ENCODE results near the gene WDR91.

WDR91 gene

DNA sequence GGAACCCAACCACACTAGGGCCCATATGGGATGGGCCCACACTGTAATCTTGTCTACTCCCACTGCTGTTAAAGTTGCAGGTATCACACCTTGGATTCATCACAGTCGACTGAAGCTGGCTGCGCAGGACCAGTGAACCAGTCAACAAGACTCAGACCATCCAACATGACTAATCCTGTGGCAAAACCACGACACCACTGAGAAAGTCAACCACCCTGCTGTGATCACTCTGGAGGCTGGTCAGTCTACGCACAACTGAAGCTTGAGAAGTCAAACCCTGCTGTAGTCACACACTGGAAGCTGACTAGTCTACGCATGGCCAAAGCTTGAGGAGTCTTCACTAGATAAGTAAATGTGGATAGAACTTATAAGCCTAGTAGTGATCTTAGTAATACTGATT, 31.2 kb downstream of the WDR91 start:
- Histone ChIP-seq H3F3A (ENCODE audit: insufficient read depth) (no peaks in the 10 kb centered on the region), H3K79me2 (ENCODE audit: insufficient read depth, low read length) (no peaks in the 10 kb centered on the region), H4K20me1 (ENCODE audit: low read depth, low read length) (no peaks in the 10 kb centered on the region), H3K27ac (ENCODE audit: low read depth, low read length) (no peak overlapping the region), H3K36me3 (ENCODE audit: low read length) (peaks cover 5% of the 10 kb centered on the region; the same call in 1 of the 2 replicates), H3K4me2 (ENCODE audit: low read depth, low read length, poor library complexity, severe bottlenecking) (no peak overlapping the region), H3K9me3 (ENCODE audit: insufficient read depth, low read length) (peaks cover 28% of the 10 kb centered on the region; the same call in 1 of the 2 replicates), H3K9me2 (replicated peaks; ENCODE audit: insufficient read depth, low read length) (no peaks in the 10 kb centered on the region), H3K9ac (ENCODE audit: low read length) (no peak overlapping the region), H3K27me3 (ENCODE audit: low read length) (no peaks in the 10 kb centered on the region), H3K4me3 (ENCODE audit: insufficient read depth, low read length, poor library complexity, severe bottlenecking) (no peak overlapping the region), H2AFZ (ENCODE audit: low read depth, low read length, severe bottlenecking) (no peak overlapping the region)
- TF ChIP-seq, protein P1, sequence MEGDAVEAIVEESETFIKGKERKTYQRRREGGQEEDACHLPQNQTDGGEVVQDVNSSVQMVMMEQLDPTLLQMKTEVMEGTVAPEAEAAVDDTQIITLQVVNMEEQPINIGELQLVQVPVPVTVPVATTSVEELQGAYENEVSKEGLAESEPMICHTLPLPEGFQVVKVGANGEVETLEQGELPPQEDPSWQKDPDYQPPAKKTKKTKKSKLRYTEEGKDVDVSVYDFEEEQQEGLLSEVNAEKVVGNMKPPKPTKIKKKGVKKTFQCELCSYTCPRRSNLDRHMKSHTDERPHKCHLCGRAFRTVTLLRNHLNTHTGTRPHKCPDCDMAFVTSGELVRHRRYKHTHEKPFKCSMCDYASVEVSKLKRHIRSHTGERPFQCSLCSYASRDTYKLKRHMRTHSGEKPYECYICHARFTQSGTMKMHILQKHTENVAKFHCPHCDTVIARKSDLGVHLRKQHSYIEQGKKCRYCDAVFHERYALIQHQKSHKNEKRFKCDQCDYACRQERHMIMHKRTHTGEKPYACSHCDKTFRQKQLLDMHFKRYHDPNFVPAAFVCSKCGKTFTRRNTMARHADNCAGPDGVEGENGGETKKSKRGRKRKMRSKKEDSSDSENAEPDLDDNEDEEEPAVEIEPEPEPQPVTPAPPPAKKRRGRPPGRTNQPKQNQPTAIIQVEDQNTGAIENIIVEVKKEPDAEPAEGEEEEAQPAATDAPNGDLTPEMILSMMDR (IDR thresholded peaks at IDR 0.05; ENCODE audit: insufficient read depth, low read length, poor library complexity, severe bottlenecking), result no peak
- TF ChIP-seq EZH2phosphoT487 (conservative IDR thresholded peaks at IDR 0.05; ENCODE audit: low read length), result no peak

DNA sequence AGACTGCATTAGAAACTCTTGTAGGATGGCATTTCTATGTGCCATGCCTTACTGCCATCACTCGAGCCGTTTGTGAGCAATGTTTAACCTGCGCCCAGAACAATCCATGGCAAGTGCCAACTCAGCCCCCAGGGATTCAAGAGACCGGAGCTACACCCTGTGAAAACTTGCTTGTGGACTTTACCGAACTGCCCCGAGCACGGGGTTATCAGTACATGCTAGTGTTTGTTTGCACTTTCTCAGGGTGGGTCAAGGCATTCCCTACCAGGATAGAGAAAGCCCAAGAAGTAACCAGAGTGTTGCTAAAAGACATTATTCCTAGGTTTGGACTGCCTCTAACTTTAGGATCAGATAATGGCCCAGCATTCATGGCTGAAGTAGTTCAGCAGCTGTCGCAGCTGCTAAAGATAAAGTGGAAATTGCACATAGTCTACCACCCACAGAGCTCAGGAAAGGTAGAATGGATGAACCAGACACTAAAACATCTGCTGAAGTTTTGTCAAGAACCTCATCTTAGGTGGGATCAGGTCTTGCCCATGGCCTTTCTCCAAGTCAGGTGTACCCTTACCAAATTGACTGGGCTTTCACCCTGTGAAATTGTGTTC, 31.9 kb downstream of the WDR91 start:
- no peak overlapping the region for H3K4me2 ChIP-seq (ENCODE audit: low read depth, low read length, poor library complexity, severe bottlenecking)
- no peaks in the 10 kb centered on the region for H4K20me1 ChIP-seq (ENCODE audit: low read depth, low read length)
- no peak overlapping the region for H3K27ac ChIP-seq (ENCODE audit: low read depth, low read length)
- TF ChIP-seq, protein P1 (IDR thresholded peaks at IDR 0.05; ENCODE audit: insufficient read depth, low read length, poor library complexity, severe bottlenecking), result no peak
- TF ChIP-seq EZH2phosphoT487 (conservative IDR thresholded peaks at IDR 0.05; ENCODE audit: low read length), result no peak
- no peaks in the 10 kb centered on the region for H3K9me2 ChIP-seq (replicated peaks; ENCODE audit: insufficient read depth, low read length)
- H3K9me3 ChIP-seq (ENCODE audit: insufficient read depth, low read length), result peaks cover 28% of the 10 kb centered on the region; the same call in 1 of the 2 replicates
- no peaks in the 10 kb centered on the region for H3F3A ChIP-seq (ENCODE audit: insufficient read depth)
- H3K36me3 ChIP-seq (ENCODE audit: low read length), result peaks cover 5% of the 10 kb centered on the region; the same call in 1 of the 2 replicates
- no peaks in the 10 kb centered on the region for H3K27me3 ChIP-seq (ENCODE audit: low read length)
- H3K9ac ChIP-seq (ENCODE audit: low read length), result no peak overlapping the region
- no peak overlapping the region for H2AFZ ChIP-seq (ENCODE audit: low read depth, low read length, severe bottlenecking)
- H3K4me3 ChIP-seq (ENCODE audit: insufficient read depth, low read length, poor library complexity, severe bottlenecking), result no peak overlapping the region
- H3K79me2 ChIP-seq (ENCODE audit: insufficient read depth, low read length), result no peaks in the 10 kb centered on the region

DNA sequence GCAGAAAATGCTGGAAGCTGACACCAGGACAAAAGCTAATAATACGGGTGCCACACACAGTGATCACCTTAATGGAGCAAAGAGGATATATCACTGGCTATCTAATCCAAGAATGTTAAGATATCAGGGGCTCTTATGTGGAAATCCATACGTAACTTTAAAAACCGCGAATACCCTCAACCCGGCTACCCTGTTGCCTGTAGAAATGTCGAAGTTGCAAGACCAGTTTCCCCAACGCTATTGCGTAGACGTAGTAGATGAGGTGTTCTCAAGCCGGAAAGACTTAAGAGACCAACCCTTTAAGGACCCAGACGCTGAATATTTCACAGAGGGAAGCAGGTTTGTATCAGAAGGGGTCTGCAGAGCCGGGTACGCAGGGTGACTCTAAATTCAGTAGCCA, 33.0 kb downstream of the WDR91 start:
- TF ChIP-seq, protein P1 (IDR thresholded peaks at IDR 0.05; ENCODE audit: insufficient read depth, low read length, poor library complexity, severe bottlenecking), result no peak
- Histone ChIP-seq H3F3A (ENCODE audit: insufficient read depth) (no peaks in the 10 kb centered on the region), H3K27me3 (ENCODE audit: low read length) (no peaks in the 10 kb centered on the region), H3K27ac (ENCODE audit: low read depth, low read length) (no peak overlapping the region), H2AFZ (ENCODE audit: low read depth, low read length, severe bottlenecking) (no peak overlapping the region), H4K20me1 (ENCODE audit: low read depth, low read length) (no peaks in the 10 kb centered on the region), H3K4me2 (ENCODE audit: low read depth, low read length, poor library complexity, severe bottlenecking) (no peak overlapping the region), H3K9ac (ENCODE audit: low read length) (no peak overlapping the region), H3K4me3 (ENCODE audit: insufficient read depth, low read length, poor library complexity, severe bottlenecking) (no peak overlapping the region), H3K36me3 (ENCODE audit: low read length) (peaks cover 5% of the 10 kb centered on the region; the same call in 1 of the 2 replicates), H3K79me2 (ENCODE audit: insufficient read depth, low read length) (no peaks in the 10 kb centered on the region), H3K9me3 (ENCODE audit: insufficient read depth, low read length) (peaks cover 28% of the 10 kb centered on the region; the same call in 1 of the 2 replicates), H3K9me2 (replicated peaks; ENCODE audit: insufficient read depth, low read length) (no peaks in the 10 kb centered on the region)

Measured in SU-DHL-6 (cell line).